ENCODE results near the gene PPARGC1A. TPM values are rescaled to one million over a fixed set of nuclear protein-coding genes. Genes with fewer than 3 reads are reported as not detected.

The PPARGC1A gene
- total RNA-seq, 1 donor = 0.52 TPM

DNA sequence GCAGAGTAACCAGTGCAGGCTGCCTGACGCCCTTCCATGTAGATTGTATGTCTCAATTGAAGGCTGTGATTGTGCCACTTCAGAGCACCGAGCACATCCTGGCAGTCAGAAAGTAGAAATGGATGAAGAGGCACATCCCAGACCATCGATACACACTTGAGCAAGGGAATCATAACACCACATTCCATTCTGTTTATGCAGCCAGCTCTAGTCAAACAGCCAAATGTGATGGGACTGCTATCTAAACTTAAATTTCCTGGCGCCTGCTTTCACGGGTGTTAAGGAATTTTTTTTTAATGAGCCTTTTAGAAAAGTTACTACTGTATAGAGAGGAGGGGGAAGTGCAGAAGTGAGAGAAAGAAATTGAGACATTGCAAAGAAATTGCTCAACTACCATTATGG is 84.4 kb downstream of the PPARGC1A start:
- no peaks in the 10 kb centered on the region for H3K9me3 ChIP-seq (ENCODE audit: low read depth, low read length)
- no peaks in the 10 kb centered on the region for H3K4me1 ChIP-seq (ENCODE audit: insufficient read depth, low read length)
- H3K4me3 ChIP-seq (ENCODE audit: low read length) = no peak overlapping the region
- no peaks in the 10 kb centered on the region for H3K27me3 ChIP-seq (ENCODE audit: insufficient read depth, low read length)

DNA sequence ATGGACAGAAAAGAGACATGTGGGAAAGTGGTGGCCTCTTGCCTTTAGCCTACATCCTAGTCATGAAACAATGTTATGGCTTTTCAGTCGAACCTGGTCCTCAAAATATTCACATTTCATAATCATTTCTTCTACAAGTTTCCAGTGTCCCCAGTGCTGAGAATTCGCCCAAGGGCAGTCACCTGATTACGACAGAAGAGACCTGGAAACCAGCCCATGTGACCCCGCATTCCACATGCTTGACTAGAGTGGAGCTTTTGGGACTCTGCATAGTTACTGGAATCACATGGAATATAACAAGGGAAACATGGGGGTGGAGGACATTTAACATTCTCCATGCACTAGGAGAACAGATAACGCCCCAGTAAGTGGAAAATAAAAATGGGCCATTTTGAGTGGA is 100.1 kb downstream of the PPARGC1A start:
- H3K27me3 ChIP-seq (ENCODE audit: insufficient read depth, low read length) = no peaks in the 10 kb centered on the region
- H3K4me3 ChIP-seq (ENCODE audit: low read length) = no peak overlapping the region
- H3K9me3 ChIP-seq (ENCODE audit: low read depth, low read length) = no peaks in the 10 kb centered on the region
- H3K4me1 ChIP-seq (ENCODE audit: insufficient read depth, low read length) = no peaks in the 10 kb centered on the region

DNA sequence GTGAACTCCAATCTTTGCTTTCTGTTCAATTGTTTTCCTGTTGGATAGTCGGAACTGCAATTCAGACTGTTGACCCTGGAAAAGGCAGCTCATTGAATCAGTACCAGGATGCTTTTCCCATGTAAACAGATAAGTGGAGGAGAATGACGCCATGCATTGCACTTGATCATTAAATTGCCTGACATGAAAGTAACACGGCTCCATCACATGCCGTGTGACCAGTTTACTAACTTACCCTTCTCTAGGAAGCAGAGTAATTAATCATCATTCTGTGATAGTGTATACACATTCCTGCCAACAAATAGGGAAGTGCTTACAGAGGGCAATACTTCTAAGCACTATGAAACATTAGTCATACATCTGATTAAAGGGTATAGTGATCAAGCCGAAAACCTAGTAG is 101.4 kb downstream of the PPARGC1A start:
- H3K9me3 ChIP-seq (ENCODE audit: low read depth, low read length) = no peaks in the 10 kb centered on the region
- H3K4me1 ChIP-seq (ENCODE audit: insufficient read depth, low read length) = no peaks in the 10 kb centered on the region
- no peak overlapping the region for H3K4me3 ChIP-seq (ENCODE audit: low read length)
- H3K27me3 ChIP-seq (ENCODE audit: insufficient read depth, low read length) = no peaks in the 10 kb centered on the region

DNA sequence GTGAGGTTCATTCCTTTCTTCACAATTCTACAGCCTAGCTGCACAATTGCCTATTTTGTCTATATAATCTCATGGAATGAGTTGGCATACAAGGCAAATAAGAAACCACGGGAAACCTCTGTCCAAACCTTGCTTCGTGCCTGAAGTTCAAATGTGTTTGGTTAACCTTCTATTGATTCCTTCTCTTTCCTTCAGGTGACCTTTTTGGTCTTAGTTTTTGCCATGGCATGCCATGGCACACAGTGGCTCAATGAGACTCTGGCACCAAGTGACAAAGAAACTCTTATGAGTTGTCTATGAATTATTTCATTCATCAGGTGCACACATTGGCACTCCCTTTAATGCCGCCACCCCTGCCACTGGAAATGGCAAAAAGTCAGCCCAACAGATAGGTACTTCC is 101.8 kb downstream of the PPARGC1A start:
- H3K9me3 ChIP-seq (ENCODE audit: low read depth, low read length) = no peaks in the 10 kb centered on the region

DNA sequence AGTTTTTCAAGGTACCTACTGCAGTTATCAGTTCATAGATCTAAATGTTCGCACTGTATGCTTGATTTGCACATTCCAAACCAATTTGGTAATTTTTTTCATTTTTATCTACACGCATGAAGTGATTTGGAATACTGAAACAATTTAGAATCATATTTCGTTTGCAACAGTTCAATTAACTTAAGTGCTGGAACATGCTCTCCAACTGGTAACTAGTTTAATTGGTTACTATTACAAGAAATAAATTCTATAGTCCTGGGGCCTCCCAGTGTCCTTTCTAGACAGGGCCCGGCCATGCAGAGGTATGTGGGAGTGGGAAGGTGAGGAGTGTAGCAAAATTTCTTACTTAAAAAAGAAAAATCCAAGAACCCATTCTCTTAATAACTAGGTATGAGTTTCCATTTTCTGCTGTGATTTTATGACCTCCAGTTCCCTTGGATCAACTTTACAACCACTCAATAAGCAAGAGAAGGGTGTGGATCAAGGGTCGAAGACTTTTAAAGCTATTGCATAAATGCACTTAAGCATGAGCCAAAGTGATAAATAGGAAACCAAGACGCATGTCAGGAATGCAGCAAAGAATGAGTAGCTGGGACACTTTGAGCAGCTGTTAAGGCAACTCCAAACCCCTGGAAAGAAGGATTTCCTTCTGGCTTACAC is 106.9 kb downstream of the PPARGC1A start:
- Histone ChIP-seq H3K4me3 (ENCODE audit: low read length) (no peak overlapping the region), H3K9me3 (ENCODE audit: low read depth, low read length) (no peaks in the 10 kb centered on the region), H3K4me1 (ENCODE audit: insufficient read depth, low read length) (no peaks in the 10 kb centered on the region), H3K27me3 (ENCODE audit: insufficient read depth, low read length) (no peaks in the 10 kb centered on the region)

More for the DNA sequence above, 101.8 kb downstream of the PPARGC1A start:
- no peaks in the 10 kb centered on the region for H3K4me1 ChIP-seq (ENCODE audit: insufficient read depth, low read length)
- H3K27me3 ChIP-seq (ENCODE audit: insufficient read depth, low read length) = no peaks in the 10 kb centered on the region
- no peak overlapping the region for H3K4me3 ChIP-seq (ENCODE audit: low read length)

DNA sequence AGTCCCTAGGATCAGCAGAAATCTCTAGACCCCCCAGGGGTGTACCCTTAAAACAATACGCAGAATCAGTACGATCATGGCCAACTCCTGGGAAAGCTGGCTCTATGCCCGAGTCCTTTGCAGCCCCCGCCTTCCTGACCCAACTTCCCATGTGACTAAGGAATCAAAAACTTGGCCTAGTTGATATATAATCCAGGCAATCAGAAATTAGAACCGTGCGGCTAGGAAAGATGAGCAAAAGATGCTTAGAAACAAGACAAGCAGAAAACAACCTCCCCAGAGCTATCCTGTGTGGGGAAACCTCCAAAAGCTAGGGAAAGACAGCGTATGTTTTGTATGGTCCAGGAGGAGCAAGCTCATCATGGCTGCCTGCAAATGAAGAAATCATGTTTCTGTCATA is 110.0 kb downstream of the PPARGC1A start:
- Histone ChIP-seq H3K27me3 (ENCODE audit: insufficient read depth, low read length) (no peaks in the 10 kb centered on the region), H3K9me3 (ENCODE audit: low read depth, low read length) (no peaks in the 10 kb centered on the region), H3K4me1 (ENCODE audit: insufficient read depth, low read length) (no peaks in the 10 kb centered on the region), H3K4me3 (ENCODE audit: low read length) (no peak overlapping the region)

DNA sequence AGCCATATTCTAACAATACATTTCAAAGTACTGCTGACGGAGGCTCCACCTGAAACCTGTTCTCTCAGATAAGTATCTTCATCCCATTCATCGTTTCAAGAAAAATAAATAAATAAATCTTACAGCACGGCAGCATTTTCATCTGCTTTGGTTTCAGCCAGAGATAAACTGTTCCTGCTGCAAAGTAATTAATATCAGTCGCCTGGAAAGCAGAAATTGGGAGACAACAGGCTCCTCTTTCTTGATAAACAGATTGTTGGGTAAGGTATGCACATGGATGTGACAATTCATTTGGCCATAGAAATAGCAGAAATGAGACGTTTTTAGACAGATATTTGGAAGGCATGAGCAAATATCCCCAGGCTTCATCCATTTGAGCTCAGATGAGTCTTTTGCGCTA is 110.4 kb downstream of the PPARGC1A start:
- H3K9me3 ChIP-seq (ENCODE audit: low read depth, low read length) = no peaks in the 10 kb centered on the region
- no peaks in the 10 kb centered on the region for H3K4me1 ChIP-seq (ENCODE audit: insufficient read depth, low read length)
- no peaks in the 10 kb centered on the region for H3K27me3 ChIP-seq (ENCODE audit: insufficient read depth, low read length)
- no peak overlapping the region for H3K4me3 ChIP-seq (ENCODE audit: low read length)

DNA sequence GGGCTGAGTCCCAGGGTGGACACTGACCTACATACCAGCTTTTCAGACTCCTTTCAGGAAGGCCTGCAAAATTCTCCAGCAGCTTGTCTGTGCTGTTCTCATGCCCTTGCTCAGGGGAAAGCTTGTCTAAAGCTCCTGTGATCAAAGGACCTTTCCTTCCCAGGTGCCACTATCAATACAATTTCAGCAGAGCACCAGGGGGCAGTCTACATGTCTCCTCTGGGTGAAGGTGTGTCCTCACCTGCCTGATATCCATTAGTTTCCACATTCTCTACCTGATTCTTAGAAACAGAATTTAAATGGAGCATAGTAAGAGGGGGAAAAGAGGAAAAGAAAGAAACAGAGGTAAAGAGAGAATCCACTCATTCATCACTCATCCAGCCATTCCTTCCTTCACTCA is 114.2 kb downstream of the PPARGC1A start:
- no peaks in the 10 kb centered on the region for H3K27me3 ChIP-seq (ENCODE audit: insufficient read depth, low read length)
- no peak overlapping the region for H3K4me3 ChIP-seq (ENCODE audit: low read length)
- H3K4me1 ChIP-seq (ENCODE audit: insufficient read depth, low read length) = no peaks in the 10 kb centered on the region
- H3K9me3 ChIP-seq (ENCODE audit: low read depth, low read length) = no peaks in the 10 kb centered on the region

DNA sequence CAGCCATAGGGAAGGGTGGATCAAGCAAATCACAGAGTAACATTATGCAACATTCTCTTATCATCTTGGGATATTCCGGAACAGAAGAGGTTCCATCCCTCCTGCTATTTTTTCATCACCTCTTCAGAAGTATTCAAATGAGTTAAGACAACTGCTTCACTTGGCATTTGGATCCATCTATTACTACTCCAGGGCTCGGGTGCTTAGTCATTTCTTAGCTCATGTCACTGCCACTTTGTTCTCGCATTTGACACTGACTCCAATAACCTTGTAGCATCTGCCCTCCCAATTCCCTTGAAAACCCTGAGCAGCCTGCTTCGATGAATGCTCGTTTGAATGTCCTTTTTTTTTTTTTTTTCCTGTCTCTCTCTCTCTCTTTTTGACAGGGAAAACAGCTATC is 114.9 kb downstream of the PPARGC1A start:
- Histone ChIP-seq H3K4me3 (ENCODE audit: low read length) (no peak overlapping the region), H3K27me3 (ENCODE audit: insufficient read depth, low read length) (no peaks in the 10 kb centered on the region), H3K4me1 (ENCODE audit: insufficient read depth, low read length) (no peaks in the 10 kb centered on the region), H3K9me3 (ENCODE audit: low read depth, low read length) (no peaks in the 10 kb centered on the region)

DNA sequence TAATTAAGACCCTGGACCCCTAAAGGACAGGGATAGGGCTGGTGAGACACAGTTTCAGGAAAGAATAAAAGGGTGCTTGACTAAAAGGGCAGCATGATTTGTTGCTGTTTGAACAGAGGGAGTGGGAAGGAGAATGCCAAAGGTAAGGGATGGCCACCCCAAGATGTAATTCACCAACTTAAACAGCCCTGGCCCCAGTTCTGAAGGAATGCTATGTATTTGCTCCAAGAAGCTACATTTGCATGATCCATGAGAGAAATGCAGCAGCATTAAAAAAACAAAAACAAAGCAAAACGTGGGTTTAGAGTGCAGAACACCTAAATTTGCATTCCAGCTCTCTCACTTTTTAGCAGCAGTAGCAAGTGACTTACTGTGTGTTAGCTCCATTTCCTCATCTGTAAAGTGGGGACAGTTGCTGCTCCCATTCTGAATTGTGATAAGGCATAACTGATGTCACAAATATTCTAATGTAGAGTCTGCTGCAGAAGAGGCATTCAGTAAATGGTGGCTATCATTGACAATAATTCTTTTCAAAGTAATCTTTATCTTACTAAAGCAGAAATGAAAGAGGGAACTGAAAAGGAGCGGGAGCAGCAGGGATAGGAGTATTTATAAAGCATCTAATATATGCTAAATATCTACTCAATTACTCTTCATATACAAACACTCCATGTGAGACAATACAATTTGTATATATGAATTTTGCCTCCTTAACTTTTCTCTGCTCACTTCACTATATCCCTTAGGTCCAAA is 115.8 kb downstream of the PPARGC1A start:
- H3K9me3 ChIP-seq (ENCODE audit: low read depth, low read length) = no peaks in the 10 kb centered on the region
- no peaks in the 10 kb centered on the region for H3K27me3 ChIP-seq (ENCODE audit: insufficient read depth, low read length)
- H3K4me3 ChIP-seq (ENCODE audit: low read length) = no peak overlapping the region
- H3K4me1 ChIP-seq (ENCODE audit: insufficient read depth, low read length) = no peaks in the 10 kb centered on the region

DNA sequence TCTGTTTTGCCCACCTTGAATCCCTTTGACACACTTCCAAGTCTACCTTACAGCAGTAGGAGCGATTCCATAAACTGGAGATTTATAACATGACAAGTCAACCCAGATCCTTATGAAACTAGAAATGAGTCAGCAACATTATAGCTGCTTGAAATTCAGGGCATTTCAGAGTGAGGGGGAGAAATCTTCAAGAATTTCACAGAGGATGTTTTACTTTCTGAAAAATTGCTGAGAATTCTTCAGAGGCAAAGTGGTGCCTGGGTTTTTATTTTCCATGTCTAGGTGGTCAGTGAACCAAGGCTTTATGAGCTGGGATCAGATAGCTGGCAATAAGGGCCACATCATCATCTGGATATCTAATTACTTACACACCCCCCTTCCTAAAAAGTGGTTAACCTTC is 119.8 kb downstream of the PPARGC1A start:
- Histone ChIP-seq H3K9me3 (ENCODE audit: low read depth, low read length) (no peaks in the 10 kb centered on the region), H3K4me3 (ENCODE audit: low read length) (no peak overlapping the region), H3K4me1 (ENCODE audit: insufficient read depth, low read length) (no peaks in the 10 kb centered on the region), H3K27me3 (ENCODE audit: insufficient read depth, low read length) (no peaks in the 10 kb centered on the region)

DNA sequence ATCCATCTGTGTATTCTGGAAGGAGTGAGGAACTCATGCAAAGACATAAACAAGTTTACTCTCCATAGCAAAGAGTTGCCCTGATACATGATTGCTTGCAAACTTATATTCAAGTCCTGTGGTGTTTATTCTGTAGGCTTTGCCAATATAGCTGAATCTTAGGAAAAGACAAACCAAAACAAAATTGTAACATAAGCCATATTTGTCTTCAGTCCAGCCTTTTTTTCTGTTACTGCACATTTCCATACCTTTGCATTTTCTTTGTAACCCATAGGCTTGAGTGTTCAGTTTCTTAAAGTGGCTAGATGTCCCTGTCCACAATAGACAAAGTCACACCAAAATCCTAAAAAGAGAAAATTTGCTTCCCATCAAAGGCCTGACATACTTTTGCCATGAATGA is 120.4 kb downstream of the PPARGC1A start:
- no peaks in the 10 kb centered on the region for H3K9me3 ChIP-seq (ENCODE audit: low read depth, low read length)
- no peaks in the 10 kb centered on the region for H3K27me3 ChIP-seq (ENCODE audit: insufficient read depth, low read length)
- no peaks in the 10 kb centered on the region for H3K4me1 ChIP-seq (ENCODE audit: insufficient read depth, low read length)
- H3K4me3 ChIP-seq (ENCODE audit: low read length) = no peak overlapping the region

DNA sequence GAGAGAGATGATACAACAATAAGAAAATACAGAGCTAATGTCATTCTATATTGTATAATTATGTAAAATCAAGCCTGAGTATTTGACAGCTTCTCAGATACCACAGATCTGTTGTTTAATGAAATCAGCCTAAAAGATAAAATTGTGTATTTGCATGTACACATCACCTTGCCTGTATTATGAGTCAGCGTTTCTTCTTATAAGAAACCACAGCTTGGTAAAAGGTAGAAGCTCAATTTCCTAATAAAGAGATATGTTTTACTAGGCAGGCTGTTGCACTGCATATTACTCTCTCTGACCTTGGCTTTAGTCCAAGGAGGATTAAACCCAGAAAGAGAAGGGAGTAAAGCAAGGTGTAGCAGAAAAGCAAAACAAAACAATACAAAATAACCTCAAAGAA is 121.3 kb downstream of the PPARGC1A start:
- Histone ChIP-seq H3K4me3 (ENCODE audit: low read length) (no peak overlapping the region), H3K4me1 (ENCODE audit: insufficient read depth, low read length) (no peaks in the 10 kb centered on the region), H3K27me3 (ENCODE audit: insufficient read depth, low read length) (no peaks in the 10 kb centered on the region), H3K9me3 (ENCODE audit: low read depth, low read length) (no peaks in the 10 kb centered on the region)

DNA sequence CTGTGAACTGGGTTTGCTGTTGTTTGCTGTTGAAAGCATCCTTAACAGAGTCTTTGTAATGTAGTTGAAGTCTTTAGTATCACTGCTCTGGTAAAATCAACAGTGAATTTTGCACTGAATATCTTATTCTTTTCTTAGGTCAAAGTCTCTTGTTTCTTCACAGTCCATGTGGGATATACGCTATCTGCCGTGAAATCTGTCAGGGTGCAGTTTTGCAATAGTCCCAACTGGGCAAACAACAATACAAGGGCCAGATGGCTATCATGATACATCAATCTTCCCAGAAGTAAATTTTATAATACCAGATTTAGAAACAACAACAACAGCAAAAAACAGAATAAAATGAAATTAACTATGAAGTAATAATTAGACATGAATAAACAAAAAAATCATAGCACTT is 123.5 kb downstream of the PPARGC1A start:
- H3K27me3 ChIP-seq (ENCODE audit: insufficient read depth, low read length) = no peaks in the 10 kb centered on the region
- no peak overlapping the region for H3K4me3 ChIP-seq (ENCODE audit: low read length)
- no peaks in the 10 kb centered on the region for H3K4me1 ChIP-seq (ENCODE audit: insufficient read depth, low read length)
- H3K9me3 ChIP-seq (ENCODE audit: low read depth, low read length) = no peaks in the 10 kb centered on the region

DNA sequence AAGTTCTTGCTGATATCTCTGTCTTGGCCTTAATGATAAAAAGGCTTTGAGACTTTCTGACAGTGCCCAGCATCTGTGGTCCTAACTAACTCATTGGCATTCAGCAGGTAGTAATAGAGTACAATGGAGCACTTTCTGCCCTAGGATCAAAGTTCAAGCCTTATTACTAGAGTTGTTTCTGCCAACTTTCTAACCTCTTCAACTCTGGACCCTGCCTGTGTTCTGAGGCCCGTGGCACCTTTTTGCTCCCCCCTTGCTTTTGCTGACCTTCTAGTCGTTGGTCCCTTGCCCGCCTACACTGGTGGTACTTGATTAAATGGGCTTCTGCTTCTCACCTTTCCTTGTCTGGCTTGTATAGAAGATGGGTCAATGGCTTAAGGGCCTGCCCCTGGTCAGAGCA is 126.3 kb downstream of the PPARGC1A start:
- Histone ChIP-seq H3K4me1 (ENCODE audit: insufficient read depth, low read length) (no peaks in the 10 kb centered on the region), H3K4me3 (ENCODE audit: low read length) (no peak overlapping the region), H3K27me3 (ENCODE audit: insufficient read depth, low read length) (no peaks in the 10 kb centered on the region), H3K9me3 (ENCODE audit: low read depth, low read length) (no peaks in the 10 kb centered on the region)

DNA sequence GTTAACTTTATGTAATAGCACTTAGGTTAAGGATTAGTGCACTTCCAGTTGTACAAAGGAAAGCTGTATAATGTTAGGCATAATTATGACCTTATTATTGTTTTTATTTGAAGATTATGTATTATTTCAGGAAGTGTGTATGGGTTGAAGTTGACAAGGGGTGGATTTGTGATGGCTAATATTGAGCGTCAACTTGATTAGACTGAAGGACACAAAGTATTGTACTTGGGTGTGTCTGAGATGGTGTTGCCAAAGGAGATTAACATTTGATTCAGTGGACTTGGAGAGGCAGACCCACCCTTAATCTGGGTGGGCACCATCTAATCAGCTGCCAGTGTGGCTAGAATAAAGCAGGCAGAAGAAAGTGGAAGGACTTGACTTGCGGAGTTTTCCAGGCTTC is 127.3 kb downstream of the PPARGC1A start:
- Histone ChIP-seq H3K4me3 (ENCODE audit: low read length) (no peak overlapping the region), H3K27me3 (ENCODE audit: insufficient read depth, low read length) (no peaks in the 10 kb centered on the region), H3K4me1 (ENCODE audit: insufficient read depth, low read length) (no peaks in the 10 kb centered on the region), H3K9me3 (ENCODE audit: low read depth, low read length) (no peaks in the 10 kb centered on the region)

Data from mononuclear cell (primary cell).